Prostate gland (tissue), 2 donors: Measurements from ENCODE around the gene SH3PXD2A.

Experiments used
- CTCF ChIP-seq, 4 experiments: fragments of 200-600 bp in 2 of 4; fragments of 450-650 bp in 2 of 4; sonication (generic) in 2 of 4; IDR thresholded peaks; 1 replicate in 3 of 4; 2 replicates in 1 of 4; pipeline ENCODE4 v1.5.1; 2016 to 2019; ENCODE audit warnings: antibody characterized with exemption in 4 of 4, mild to moderate bottlenecking in 2 of 4, moderate library complexity in 2 of 4
- POLR2A ChIP-seq: fragments of 450-650 bp; IDR thresholded peaks from one replicate; pipeline ENCODE4 v1.6.1; 2016; ENCODE audit warnings: antibody characterized with exemption, mild to moderate bottlenecking
- POLR2AphosphoS5 ChIP-seq: sonication (generic); formaldehyde crosslinking; IDR thresholded peaks from one replicate; pipeline ENCODE4 v1.6.1; 2017; ENCODE audit warnings: antibody characterized with exemption

- TF ChIP-seq CTCF (IDR thresholded peaks at IDR 0.05) = no peak
- no peak for TF ChIP-seq POLR2AphosphoS5
- no peak for TF ChIP-seq POLR2A
Observed at GRCh38 chr10:103560886-103561285, 294.5 kb downstream of the SH3PXD2A start.
